HEK293T (cell line): ENCODE results near the gene CAMK1G.

Experiments
- ARNT ChIP-seq: fragments of 450-650 bp; IDR thresholded peaks from 2 replicates; pipeline ENCODE4 v1.6.1; 2017; ENCODE audit warnings: mild to moderate bottlenecking
- BHLHE40 ChIP-seq: fragments of 450-650 bp; IDR thresholded peaks from 2 replicates; pipeline ENCODE4 v1.6.1; 2016; ENCODE audit warnings: mild to moderate bottlenecking, moderate library complexity, borderline replicate concordance
- CTBP1 ChIP-seq: fragments of 450-650 bp; IDR thresholded peaks from 2 replicates; pipeline ENCODE4 v1.6.1; 2016; ENCODE audit warnings: borderline replicate concordance
- ELF4 ChIP-seq: fragments of 450-650 bp; IDR thresholded peaks from 2 replicates; pipeline ENCODE4 v1.6.1; 2017; ENCODE audit warnings: antibody characterized with exemption
- FOXA1 ChIP-seq: fragments of 450-650 bp; IDR thresholded peaks from 2 replicates; pipeline ENCODE4 v1.6.1; 2016; ENCODE audit warnings: mild to moderate bottlenecking
- FOXK2 ChIP-seq: fragments of 450-650 bp; IDR thresholded peaks from 2 replicates; pipeline ENCODE4 v1.6.1; 2016; ENCODE audit warnings: mild to moderate bottlenecking
- FOXM1 ChIP-seq: fragments of 450-650 bp; IDR thresholded peaks from 2 replicates; pipeline ENCODE4 v1.6.1; 2017; ENCODE audit warnings: mild to moderate bottlenecking, borderline replicate concordance
- HDGF ChIP-seq: fragments of 450-650 bp; IDR thresholded peaks from 2 replicates; pipeline ENCODE4 v1.6.1; 2017; ENCODE audit warnings: antibody characterized with exemption, borderline replicate concordance
- NFRKB ChIP-seq: fragments of 450-650 bp; IDR thresholded peaks from 2 replicates; pipeline ENCODE4 v1.6.1; 2016; ENCODE audit warnings: mild to moderate bottlenecking, moderate library complexity
- SP1 ChIP-seq: fragments of 450-650 bp; IDR thresholded peaks from 2 replicates; pipeline ENCODE4 v1.6.1; 2017
- SUZ12 ChIP-seq: fragments of 450-650 bp; IDR thresholded peaks from 2 replicates; pipeline ENCODE4 v1.6.1; 2016; ENCODE audit warnings: mild to moderate bottlenecking
- ZNF384 ChIP-seq: fragments of 450-650 bp; IDR thresholded peaks from 2 replicates; pipeline ENCODE4 v1.6.1; 2016

DNA sequence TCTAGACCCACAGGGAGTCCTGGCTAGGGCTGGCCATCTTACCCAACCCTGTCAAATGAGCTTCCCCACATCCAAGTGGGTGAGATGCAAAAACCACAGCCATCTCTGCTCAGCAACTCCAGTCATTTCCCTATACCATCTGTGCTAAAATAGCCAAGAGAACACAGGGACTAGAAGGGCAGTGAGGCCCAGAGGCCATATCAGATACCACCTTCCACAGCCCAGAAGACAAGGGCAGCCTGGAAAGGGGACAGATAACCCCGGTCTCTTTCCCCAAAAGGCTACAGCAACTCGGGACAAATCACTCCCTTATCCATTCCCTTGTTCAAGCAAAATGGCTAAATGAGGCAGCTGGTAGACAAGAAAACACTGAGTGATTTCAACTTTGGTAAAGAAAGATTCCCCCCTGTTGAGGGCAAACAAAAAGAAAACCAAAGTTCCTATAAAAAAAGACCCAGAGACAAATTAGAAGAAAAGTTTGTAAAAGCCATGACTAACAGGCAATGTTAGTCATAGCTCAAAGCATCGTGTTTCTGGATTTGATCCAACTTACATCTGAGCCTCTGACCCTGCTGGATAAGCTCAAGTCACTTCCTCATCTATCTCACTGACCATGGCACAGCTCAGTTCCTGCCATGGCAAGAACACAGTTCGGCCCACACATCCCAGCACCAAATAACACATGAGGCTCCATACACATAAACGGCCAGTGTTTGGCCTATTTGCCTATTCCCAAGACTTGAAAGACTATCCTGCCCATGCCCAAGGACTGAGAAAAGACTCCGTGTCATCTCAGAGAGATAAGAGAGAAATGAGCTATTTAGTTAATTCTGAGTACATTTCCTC is 65.6 kb downstream of the CAMK1G start:
- no peak for TF ChIP-seq FOXM1
- TF ChIP-seq BHLHE40: no peak
- TF ChIP-seq FOXK2: no peak
- no peak for TF ChIP-seq NFRKB
- no peak for TF ChIP-seq CTBP1
- no peak for TF ChIP-seq ZNF384
- no peak for TF ChIP-seq SP1
- TF ChIP-seq HDGF: no peak
- no peak for TF ChIP-seq ARNT
- no peak for TF ChIP-seq FOXA1
- TF ChIP-seq ELF4: no peak
- TF ChIP-seq SUZ12: no peak
